ENCODE measurements around the gene IFIT2.
"Not testable (repeated sequence)": the region's sequence is repeated elsewhere in the genome, so short reads cannot be mapped to it uniquely, and the experiment has no call there.

Gene IFIT2, protein sequence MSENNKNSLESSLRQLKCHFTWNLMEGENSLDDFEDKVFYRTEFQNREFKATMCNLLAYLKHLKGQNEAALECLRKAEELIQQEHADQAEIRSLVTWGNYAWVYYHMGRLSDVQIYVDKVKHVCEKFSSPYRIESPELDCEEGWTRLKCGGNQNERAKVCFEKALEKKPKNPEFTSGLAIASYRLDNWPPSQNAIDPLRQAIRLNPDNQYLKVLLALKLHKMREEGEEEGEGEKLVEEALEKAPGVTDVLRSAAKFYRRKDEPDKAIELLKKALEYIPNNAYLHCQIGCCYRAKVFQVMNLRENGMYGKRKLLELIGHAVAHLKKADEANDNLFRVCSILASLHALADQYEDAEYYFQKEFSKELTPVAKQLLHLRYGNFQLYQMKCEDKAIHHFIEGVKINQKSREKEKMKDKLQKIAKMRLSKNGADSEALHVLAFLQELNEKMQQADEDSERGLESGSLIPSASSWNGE

DNA sequence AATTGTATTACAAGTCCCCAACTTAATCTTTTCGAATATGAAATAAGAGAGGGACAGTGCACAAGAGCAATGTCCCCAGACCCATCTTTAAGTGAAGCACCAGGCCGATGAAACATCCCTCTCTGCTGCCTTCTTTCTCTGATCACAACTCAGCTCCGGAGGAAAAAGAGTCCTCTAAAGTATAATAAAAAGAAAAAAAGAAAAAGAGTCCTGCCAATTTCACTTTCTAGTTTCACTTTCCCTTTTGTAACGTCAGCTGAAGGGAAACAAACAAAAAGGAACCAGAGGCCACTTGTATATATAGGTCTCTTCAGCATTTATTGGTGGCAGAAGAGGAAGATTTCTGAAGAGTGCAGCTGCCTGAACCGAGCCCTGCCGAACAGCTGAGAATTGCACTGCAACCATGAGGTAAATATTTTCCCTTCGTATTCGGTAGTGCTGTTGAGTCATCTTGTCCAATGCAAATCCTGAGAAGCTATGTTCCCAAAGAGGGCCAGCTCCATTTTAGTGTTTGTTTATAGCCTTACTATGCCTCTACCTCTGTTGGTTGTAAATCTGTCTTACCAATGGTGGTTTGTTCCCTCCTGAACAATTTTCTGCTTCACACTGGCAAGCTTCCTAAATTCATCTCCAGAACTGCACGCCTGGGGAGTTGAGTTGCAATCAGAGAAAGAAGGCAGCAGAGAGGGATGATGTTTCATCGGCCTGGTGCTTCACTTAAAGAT is at the start of gene IFIT2:
IFIT2 (plus strand) TSS at position 326 of the 725 bp plus-strand sequence; CDS start at position 404, 78 bp downstream.
- peak in 1 of 2 experiments; percentile 46 for DNase-seq

DNA sequence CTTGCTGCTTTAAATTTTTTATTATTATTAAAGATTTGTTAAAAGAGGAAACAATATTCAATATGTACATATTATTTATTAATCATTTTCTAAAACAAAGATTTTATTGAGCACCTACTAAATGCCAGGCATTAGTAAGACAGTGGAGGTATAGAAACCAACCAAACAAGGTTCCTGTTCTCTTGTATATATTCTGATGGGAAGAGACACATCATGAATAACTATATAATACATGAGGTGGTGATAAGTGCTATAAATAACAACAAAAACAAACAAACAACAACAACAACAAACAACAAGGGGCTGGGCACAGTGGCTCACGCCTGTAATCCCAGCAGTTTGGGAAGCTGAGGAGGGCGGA is 49.6 kb upstream of the IFIT2 start:
- no peak for DNase-seq

DNA sequence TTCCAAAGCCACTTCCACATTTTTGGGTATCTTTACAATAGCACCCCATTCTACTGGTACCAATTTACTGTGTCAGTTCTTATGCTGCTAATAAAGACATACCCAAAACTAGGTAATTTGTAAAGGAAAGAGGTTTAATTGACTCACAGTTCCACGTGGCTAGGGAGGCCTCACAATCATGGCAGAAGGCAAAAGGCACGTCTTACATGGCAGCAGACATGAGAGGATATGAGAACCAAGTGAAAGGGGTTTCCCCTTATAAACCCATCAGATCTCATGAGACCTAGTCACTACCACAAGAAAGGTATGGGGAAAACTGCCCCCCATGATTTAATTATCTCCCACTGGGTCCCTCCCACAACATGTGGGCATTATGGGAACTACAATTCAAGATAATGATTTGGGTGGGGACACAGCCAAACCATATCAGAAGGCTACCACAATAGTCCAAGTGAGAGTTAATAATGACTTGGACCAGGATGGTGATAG is 46.7 kb upstream of the IFIT2 start:
- not testable (repeated sequence) for DNase-seq

DNA sequence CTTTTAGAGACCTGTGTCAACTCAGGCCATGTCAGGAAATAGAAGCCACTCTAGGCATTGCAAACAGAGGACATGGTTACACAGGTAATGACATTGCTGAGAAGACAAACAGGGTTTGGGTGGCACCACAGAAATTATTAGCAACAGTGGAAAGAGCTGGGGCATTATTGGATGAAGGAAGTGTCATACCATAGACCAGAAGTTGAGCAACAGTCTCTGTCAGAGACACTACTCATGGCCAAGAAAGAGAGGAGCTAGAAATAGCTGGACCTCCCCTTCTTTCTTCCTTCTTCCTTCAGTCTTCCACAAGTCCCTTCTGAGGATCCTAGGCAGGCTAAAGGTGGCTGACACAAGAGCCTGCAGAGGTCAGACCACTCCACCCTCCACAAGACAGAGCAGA is 46.1 kb upstream of the IFIT2 start:
- DNase-seq = no peak

DNA sequence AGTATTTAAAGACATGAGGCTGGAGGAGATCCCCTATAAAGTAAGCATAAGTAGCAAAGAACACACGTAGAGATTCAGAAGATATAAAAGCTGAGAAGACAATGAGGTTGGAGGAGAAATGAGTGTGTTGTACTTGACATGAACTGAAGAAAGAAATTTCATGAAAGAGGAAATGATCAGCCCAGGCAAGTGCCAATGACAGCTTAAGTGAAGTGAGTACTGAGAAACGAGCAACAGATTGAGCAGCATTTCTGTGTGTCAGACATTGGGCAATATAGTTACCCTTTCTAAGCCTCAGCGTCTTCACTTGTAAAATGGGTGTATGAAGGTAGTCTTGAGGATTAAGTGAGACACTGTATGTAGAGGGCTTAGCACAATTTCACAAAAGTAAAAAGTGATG is 45.5 kb upstream of the IFIT2 start:
- no peak for DNase-seq

DNA sequence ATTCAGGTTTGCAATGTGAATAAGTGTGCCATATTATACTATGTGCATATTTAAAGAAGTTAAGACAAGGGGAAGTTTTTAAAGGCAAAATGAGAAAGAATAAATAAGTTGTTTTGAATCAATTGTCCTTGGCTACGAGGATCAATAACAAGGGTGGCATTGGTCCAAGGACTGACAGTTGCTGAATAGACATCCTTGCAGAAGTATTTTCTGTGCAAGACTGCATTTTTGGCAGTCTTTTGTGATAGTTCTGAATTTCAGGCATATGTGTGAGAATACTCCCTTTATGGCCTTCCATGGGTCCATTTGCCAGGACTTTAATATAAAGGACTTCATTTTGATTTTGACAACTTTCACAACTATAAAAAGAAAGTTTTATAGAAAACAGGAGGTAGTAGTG is 44.9 kb upstream of the IFIT2 start:
- no peak for DNase-seq

DNA sequence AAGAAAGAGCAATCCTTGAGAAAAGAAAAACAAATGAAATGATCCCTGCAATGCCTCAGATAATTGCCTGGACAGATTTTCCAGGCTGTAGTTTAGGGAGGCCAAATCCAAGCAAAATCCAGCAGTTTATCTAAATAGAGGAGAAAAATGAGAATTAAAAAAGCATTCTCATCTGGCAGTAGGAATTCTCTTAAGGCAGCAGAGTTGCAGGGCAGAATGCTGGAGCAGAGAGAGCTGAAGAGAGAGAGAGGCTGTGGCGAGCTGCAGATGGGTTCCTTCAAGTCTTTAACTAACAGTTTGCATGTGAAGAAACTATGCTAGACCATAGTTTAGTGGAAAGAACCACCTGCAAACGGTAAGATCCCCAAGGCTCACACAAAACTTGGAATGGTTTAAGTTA is 44.3 kb upstream of the IFIT2 start:
- DNase-seq = no peak

DNA sequence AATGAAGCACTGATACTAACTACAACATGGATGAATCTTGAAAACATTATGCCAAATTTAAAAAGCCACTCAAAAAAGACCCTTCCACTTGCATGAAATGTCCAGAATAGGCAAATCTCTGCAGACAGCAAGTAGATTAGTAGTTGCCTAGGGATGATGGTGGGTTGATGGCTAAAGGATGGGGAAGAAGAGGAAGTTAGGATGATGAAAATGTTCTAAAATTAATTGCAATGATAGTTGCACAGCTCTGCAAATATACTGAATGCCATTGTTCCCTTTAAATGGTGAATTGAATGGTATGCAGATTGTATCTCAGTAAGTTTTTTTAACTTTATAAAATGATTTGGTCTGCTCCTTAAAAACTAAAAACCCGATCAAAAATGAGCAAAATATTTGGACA is 43.0 kb upstream of the IFIT2 start:
- DNase-seq = no peak

DNA sequence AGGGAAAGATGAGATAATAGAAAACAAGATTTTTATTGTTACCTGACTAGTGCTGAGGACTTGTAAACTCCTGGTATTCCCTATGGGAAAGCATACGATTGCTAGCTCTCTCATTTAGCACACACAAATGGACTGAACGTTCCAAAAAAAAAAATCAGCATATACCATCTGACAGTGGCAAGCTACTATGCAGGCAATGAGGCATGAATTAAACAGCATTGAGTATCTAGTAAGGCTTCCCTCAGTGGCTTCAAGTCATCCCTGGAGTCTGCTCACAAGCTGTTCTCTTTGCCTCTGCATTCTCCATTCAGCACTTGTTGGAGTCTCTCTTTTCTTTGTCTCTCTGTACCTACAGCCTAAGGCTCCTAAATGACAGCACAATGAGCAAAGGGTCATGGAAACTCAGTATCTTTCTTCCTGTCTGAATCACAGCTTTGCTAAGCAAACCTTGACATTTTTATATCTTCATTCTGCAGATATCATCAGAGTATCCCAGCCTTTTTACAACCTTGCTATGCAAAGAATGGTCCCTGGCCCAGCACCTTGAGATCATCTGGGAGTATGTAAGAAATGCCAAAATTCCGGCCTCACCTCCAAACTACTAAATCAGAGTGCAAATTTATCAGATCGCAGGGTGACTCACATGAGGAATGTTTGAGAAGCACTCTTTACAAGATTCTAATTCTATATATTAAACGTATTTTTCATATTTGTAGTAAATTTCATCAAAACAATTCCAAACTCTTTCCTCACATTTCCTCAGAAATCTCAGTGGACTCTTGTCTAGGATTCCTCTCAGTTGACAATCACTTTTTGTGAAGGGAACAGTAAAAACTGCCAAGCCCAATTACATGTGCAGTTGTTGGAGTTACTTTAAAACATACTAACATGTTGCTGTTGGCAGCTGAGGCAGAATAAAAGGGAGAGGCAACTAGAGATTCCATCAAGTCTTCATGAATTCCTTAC is 39.5 kb upstream of the IFIT2 start:
- no peak for DNase-seq

DNA sequence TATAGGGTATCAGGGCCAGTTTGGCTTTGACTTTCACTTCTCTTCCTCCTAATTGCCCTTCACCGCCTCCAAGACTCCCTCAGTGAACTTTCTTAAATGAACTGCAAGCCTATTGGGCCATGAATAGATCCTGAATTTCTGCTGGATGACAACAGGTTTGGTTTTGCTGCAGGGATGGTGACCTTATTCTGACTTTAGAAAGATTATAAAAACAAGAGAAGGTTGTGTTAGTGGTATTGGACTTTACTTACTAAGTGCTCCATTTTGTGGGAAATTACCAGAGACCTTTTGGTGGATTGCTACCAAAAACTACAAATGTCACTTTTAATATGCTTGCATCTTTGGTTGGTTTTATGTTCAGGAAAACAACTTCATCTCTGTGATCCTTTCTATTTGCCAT is 38.8 kb upstream of the IFIT2 start:
- DNase-seq = no peak

DNA sequence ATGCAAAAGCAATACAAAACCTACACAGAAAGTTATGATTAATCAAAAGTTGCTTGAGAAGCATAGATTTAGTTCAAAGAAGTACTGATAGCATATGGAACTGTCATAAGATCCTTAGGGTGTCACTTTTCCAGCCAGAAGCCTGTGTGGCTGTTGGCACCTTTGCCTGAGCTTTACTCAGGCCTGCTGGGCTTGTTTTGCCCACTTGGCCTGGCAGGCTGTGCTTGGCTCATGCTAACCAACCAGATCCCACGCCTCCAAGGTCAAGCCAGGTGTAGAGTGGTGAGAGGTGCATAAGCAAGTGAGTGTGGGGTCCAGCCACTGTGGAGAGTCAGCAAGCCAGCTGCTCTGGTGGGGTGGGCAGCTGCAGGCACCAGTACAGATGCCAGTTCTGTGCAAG is 38.3 kb upstream of the IFIT2 start:
- peak in 1 of 2 experiments; percentile 35 for DNase-seq

DNA sequence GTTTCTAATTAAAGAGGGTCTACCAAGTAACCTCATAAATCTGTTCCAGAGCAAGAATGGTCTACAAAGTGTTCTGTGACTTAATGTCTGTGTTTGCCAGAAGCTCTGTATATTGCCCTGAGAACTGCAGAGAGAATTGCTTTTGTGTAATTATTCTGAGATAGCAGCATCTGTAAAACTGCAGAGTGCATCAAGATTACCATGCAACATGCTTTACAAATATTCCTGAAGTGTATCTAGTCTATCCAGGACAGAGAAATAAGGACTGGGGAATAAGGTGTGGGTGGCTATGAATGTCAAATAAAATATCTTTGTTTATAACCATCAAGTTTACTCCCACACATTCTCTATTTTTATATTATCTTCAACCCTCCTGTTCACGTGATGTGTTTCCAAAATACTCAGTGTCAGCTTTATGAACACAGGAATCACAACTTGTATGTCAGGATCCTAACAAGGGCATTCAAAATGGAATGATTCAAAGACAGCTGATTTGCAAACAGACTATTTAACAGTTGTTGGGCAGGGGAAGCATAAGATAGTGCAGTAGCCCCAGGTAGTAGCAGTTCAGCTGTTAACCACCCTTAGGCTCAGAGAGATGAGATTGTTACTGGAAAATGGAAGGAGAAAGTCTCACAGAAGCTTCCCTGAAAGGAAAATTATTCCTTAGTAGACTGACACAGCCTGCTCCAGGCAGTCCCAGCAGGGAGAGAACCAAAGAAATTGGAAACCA is 35.0 kb upstream of the IFIT2 start:
- no peak for DNase-seq

DNA sequence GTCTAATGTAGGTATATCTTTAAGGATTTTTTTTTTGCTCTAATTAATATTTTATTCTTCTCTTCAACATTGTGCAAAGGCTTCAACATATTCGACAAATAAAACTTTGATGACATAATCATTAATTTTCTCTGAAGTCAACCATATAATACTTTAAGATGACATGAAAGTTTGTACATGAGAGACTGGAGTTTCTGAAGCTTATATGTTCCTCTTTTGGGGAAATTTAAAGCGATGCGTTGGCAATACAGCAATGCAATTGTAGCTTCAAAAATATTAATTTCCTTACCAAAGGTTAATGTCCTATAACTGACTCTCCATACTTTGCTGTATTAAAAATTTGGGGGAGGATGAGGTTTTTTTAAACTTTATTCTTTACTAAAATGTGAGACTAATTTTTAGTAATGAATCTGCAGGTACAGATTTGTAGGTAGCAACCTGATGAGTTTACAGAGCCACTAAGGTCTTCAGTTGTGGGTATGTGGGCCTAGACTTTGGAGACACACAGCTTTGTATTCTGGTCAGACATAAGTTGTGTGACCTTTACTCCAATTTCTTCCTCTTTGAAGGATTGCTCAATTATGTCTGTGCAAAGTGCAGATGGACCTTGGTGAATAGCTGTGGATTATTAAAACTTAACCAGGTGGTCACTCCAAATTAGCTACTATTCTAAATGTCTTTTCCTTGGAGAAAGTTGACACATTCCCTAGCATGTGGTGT is 32.3 kb upstream of the IFIT2 start:
- no peak for DNase-seq

DNA sequence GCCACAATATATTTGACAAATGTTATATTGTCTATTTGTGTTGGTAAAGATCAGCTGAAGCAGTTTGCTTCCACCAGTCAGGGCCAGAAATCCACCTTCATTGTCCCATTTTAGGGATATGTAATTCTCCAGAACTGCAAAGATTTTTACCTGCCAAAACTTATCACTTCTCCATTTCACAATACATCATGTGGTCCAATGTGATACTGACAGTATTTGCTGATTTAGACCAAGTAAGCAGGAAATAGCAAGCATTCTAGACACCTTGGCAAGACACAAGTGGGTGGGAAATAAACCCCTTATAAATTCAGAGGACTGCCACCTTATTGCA is 31.7 kb upstream of the IFIT2 start:
- DNase-seq = no peak

DNA sequence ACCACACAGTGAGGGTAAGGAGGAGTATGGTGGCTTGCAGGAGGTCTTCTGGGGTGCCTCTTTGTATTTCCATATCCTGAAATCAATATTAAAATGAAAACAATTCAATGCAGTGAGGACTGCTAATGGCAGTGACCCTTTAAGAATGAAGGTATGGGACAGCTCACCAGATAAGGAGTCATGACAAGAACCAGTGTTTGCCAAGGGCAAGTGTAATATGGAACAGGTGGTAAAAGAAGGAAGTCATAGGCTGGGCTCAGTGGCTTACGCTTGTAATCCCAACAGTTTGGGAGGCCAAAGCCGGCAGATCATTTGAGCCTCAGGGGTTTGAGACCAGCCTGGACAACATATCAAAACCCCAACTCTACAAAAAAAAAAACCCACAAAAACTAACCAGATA is 30.3 kb upstream of the IFIT2 start:
- DNase-seq = no peak

DNA sequence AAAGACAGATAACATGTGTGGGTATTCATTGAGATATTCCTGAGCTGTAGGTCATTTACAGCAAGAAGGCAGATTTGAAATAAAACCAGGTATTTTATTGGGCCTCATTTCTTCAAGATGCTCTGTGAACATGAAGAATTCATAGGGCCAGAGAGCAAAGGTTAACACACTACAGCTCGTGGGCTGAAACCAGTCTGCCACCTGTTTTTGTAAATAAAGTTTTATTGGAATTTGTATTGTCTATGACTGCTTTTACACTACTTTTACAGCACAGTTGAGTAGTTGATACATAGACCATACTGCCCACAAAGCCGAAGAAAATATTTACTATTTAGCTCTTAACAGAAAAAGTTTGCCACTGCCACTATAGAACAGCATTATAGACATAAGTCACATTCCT is 28.2 kb upstream of the IFIT2 start:
- no peak for DNase-seq

DNA sequence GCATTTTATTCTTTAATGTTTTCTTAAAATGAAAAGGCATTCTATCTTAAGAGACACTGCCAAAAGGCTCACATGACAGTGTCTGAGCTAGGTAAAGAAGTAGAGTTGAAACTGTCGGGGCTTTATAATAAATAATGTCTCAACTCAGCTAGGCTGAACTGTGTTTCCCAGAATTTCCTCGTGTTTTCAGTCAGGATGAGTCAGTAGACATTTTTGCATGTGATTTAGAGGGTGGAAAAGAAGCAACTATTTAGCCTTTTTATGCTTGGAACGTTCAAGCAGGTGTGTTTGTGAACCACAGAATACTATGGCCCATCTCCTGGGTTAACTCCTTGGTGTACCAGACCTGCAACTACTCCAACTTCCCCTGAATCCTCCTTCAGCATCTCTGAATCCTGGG is 26.9 kb upstream of the IFIT2 start:
- DNase-seq = no peak

DNA sequence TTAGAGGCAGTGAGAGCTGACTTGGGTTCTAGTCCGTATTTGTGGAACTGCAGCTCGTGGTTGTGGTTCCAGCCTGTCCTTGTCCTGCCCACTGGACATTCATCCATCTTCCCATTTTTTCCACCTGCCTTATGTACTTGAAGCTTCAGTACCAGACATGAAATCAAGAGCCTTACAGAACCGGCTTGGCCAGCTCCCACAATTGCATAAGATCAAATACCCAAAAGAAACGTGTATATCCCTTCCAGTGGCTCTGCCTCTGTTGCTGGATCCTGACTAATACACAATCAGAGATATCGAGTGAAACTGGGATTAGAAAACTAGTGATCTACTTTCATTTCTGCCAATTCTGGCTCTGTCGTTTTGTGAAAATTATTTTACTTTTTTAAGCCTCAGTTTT is 26.5 kb upstream of the IFIT2 start:
- no peak for DNase-seq

DNA sequence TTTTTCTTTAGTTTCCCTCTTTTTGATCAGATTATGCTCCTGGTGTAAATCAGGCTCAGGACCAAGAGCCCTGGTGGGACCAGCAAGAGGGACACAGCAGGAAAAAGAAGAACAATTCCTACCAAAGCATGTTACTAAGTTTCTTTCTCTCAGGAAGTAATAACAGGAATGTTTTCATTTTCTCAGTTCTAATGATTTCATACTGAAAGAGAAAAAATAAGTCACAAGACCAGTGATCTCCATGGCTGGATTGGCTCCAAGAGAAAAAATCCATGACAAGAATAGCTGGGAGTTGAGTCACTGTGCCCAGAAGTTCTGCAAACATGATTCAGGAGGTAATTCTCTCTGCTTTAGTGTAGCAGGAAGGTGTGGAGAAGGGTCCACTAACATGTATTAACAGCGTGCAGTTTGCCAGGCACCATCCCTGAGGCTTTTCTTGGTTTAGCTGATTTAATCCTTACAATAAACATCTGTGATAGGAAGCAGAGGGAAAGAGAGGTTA is 23.8 kb upstream of the IFIT2 start:
- DNase-seq = no peak

DNA sequence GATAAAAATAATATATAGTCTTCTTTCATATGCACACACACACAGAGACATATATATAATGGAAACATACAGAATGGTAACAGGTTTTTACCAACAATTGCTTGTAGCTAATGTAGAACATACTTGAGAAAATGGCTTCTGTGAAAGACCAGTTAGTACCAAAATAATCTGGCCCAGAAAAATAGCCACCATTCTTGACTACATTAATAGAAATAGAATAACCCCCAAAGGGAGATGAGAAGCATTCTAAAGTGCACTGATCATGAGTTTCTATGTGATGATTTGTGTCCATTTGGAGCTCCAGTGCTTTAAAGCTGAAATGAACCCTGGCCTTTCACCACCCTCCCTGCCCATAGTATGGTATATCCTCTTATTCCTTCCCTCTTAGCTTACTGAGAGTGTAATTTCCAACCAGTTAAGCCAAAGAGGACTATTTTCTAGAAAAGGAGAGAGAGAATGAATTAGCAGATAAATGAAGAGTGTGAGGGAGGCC is 22.9 kb upstream of the IFIT2 start:
- DNase-seq = no peak

DNA sequence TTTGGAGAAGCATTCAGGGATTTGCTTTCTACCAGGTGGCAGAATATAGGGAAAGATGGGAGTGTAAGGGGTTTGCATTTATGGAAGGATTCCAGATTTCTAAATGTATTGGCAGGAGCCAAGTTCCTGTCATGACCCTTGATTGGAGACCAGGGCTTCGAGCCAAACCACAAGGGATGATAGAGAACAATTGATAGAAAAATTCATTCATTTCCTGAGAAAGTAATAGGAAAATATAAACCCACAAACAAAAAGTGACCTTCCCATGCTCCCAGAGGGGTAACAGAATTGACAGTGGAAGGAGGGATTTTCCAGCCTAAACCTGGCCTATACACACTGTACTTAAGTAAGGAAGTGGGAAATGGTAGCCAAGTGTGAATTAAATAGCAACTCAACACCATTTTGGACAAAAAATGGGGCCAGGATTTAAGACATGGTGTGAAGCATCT is 22.4 kb upstream of the IFIT2 start:
- DNase-seq = no peak
